ENCODE data around the gene RAD50.

RAD50 gene

DNA sequence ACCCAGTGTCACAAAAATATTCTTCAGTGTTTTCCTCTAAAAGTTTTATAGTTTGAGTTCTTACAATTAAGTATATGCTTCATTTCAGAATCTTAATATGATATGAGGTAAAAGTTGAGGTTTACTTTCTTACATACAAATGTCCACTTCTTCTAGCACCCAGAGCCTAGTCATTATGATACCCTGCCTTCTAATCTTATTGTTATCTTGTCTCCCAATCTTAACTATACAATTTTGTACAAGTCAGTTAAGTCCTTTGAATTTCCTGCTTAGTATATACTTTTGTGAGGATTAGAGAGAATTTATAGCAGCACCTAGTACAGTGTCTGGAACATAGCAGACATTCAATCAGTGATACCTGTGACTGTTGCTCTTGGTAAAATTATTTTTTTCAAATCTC, 29.3 kb downstream of the RAD50 start:
- H3K27ac Mint-ChIP-seq, result no peak overlapping the region
- intact Hi-C loops (cut with micrococcal nuclease), result no loop called here
- peaks cover 78% of the 10 kb centered on the region for H3K36me3 Mint-ChIP-seq (ENCODE audit: low read depth)
- no peaks in the 10 kb centered on the region for H3K4me1 Mint-ChIP-seq (ENCODE audit: low read depth)
- no peak overlapping the region for H3K4me3 Mint-ChIP-seq
- H3K27me3 Mint-ChIP-seq, result no peaks in the 10 kb centered on the region
- H3K9me3 Mint-ChIP-seq, result no peaks in the 10 kb centered on the region

DNA sequence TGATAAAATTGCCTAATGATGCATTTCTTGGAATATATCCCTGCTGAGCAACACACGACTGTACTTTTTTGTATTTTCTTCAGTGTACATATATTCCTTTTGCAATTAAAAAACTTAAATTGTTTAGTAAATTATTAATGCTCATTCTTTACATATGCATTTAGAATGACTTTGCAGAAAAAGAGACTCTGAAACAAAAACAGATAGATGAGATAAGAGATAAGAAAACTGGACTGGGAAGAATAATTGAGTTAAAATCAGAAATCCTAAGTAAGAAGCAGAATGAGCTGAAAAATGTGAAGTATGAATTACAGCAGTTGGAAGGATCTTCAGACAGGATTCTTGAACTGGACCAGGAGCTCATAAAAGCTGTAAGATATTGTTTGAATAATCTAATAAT, 32.7 kb downstream of the RAD50 start:
- Mint-ChIP-seq H3K36me3 (ENCODE audit: low read depth) (peaks cover 68% of the 10 kb centered on the region), H3K4me3 (no peak overlapping the region), H3K27me3 (no peaks in the 10 kb centered on the region), H3K27ac (no peak overlapping the region), H3K4me1 (ENCODE audit: low read depth) (no peaks in the 10 kb centered on the region), H3K9me3 (no peaks in the 10 kb centered on the region)
- intact Hi-C loops (cut with micrococcal nuclease), result no loop called here

DNA sequence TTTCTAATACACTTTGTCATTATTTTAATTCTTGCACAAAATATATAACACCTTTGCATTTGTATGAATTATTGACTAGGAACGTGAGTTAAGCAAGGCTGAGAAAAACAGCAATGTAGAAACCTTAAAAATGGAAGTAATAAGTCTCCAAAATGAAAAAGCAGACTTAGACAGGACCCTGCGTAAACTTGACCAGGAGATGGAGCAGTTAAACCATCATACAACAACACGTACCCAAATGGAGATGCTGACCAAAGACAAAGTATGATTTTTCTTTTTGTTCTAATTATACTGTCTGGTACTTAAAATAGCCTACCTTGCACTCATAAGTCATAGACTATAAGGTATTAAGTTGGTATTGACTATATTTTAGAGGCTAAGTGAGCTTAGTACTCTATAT, 34.4 kb downstream of the RAD50 start:
- Mint-ChIP-seq H3K4me3 (no peak overlapping the region), H3K36me3 (ENCODE audit: low read depth) (peaks cover 73% of the 10 kb centered on the region)
- intact Hi-C loops (cut with micrococcal nuclease), result no loop called here

DNA sequence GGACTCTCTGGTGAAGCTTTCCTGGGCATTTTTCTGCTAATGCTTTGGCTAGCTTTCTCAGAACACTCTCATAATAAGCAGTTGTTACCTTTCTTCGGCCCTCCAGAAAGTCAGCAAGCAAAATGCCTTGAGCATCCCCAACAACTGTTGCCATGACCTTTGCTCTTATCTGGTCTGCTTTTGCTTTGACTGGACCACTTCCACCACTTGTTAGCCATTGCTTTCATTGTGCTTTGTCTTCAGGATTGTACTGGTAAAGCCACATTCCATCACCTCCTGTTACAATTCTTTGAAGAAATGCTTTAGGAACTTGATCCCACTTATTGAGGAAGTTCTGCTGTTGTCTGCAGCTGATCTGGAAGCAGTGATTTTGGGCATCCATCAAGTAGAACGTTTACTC, 35.7 kb downstream of the RAD50 start:
- Mint-ChIP-seq H3K4me3 (no peak overlapping the region), H3K4me1 (ENCODE audit: low read depth) (no peaks in the 10 kb centered on the region), H3K36me3 (ENCODE audit: low read depth) (peaks cover 81% of the 10 kb centered on the region), H3K27me3 (no peaks in the 10 kb centered on the region), H3K9me3 (no peaks in the 10 kb centered on the region), H3K27ac (no peak overlapping the region)
- intact Hi-C loops (cut with micrococcal nuclease), result no loop called here

More for the DNA sequence above, 34.4 kb downstream of the RAD50 start:
- no peak overlapping the region for H3K27ac Mint-ChIP-seq
- H3K9me3 Mint-ChIP-seq, result no peaks in the 10 kb centered on the region
- H3K27me3 Mint-ChIP-seq, result no peaks in the 10 kb centered on the region
- no peaks in the 10 kb centered on the region for H3K4me1 Mint-ChIP-seq (ENCODE audit: low read depth)

DNA sequence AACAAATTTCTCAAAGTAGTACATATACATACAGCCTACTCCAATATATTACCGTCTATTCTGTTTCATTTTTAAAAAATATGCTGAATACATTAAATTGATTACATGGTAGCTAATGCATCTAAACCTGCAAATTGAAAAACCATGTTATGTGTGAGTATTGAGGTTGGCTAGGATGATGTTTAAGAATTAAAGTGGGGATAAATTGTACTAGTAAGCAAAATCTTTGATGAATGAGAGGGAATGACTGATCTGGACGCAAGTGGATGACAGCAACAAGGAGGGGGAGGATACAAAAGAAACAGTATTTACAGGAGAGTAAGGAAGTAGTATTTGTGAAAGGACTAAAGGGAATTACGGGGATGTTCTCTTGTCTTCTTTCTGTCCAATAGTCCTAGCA, 37.4 kb downstream of the RAD50 start:
- Mint-ChIP-seq H3K36me3 (ENCODE audit: low read depth) (peaks cover 84% of the 10 kb centered on the region), H3K27ac (no peak overlapping the region), H3K27me3 (no peaks in the 10 kb centered on the region), H3K4me1 (ENCODE audit: low read depth) (no peaks in the 10 kb centered on the region), H3K4me3 (no peak overlapping the region), H3K9me3 (no peaks in the 10 kb centered on the region)
- intact Hi-C loops (cut with micrococcal nuclease), result no loop called here

DNA sequence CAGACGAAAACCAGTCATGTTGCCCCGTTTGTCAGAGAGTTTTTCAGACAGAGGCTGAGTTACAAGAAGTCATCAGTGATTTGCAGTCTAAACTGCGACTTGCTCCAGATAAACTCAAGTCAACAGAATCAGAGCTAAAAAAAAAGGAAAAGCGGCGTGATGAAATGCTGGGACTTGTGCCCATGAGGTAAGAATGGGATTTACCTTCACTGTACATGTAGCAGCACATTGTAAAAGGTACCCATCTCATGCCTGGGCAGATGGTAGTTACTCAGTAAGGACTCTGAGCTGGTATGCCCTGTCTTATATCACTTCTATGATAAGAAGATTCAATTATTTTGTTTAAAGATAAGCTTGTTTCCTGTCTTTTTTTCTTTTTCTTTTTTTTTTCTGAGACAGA, 38.8 kb downstream of the RAD50 start:
- no peaks in the 10 kb centered on the region for H3K27me3 Mint-ChIP-seq
- H3K36me3 Mint-ChIP-seq (ENCODE audit: low read depth), result peaks cover 83% of the 10 kb centered on the region
- H3K4me1 Mint-ChIP-seq (ENCODE audit: low read depth), result no peaks in the 10 kb centered on the region
- no peaks in the 10 kb centered on the region for H3K9me3 Mint-ChIP-seq
- H3K4me3 Mint-ChIP-seq, result no peak overlapping the region
- intact Hi-C loops (cut with micrococcal nuclease), result no loop called here
- H3K27ac Mint-ChIP-seq, result no peak overlapping the region

DNA sequence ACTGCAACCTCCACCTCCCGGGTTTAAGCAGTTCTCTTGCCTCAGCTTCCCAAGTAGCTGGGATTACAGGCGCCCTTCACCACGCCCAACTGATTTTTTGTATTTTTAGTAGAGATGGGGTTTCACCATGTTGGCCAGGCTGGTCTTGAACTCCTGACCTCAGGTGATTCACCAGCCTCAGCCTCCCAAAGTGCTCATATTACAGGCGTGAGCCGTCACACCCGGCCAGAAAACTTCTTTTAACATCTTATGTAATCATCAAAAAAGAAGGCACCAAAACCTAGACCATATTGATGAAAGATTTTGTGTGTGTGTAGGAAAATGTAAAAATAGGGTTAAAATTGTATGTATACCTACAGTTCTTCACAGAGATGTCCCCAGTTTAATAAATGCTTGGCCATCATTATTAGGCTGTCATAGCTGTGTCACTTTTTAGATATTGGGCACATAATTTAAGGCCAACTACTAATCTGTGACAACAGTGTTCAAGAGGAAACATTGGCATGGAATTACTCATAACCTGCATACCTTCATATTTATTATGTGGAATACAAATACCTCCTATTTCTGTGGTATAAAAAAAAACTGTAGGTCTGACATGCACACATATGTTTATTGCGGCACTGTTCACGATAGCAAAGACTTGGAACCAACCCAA, 44.4 kb downstream of the RAD50 start:
- no peaks in the 10 kb centered on the region for H3K4me1 Mint-ChIP-seq (ENCODE audit: low read depth)
- H3K4me3 Mint-ChIP-seq, result no peak overlapping the region
- no peaks in the 10 kb centered on the region for H3K27me3 Mint-ChIP-seq
- no peak overlapping the region for H3K27ac Mint-ChIP-seq
- intact Hi-C loops (cut with micrococcal nuclease), result no loop called here
- H3K9me3 Mint-ChIP-seq, result no peaks in the 10 kb centered on the region
- H3K36me3 Mint-ChIP-seq (ENCODE audit: low read depth), result peaks cover 73% of the 10 kb centered on the region

DNA sequence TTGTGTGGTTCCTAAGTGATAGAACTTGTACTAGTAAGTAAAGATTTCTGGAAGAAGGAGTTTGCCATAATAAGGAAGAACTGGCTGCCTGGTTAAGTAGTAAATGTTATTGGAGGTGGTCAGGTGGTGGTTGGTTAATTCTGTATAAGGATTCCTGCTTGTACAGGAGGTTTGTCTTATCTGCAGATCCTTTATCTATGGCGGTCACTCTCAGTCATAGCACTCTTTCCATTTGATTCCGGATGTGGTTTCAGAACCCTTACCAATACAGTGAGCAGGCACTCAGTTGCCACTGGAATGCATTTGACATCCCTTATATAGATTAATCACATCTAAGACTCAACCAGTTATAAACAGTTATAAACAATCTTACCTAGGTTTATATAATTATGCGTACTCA, 50.3 kb downstream of the RAD50 start:
- intact Hi-C loops (cut with micrococcal nuclease), result no loop called here
- no peaks in the 10 kb centered on the region for H3K9me3 Mint-ChIP-seq
- no peaks in the 10 kb centered on the region for H3K27me3 Mint-ChIP-seq
- no peak overlapping the region for H3K27ac Mint-ChIP-seq
- peaks cover 75% of the 10 kb centered on the region for H3K36me3 Mint-ChIP-seq (ENCODE audit: low read depth)
- H3K4me3 Mint-ChIP-seq, result no peak overlapping the region
- no peaks in the 10 kb centered on the region for H3K4me1 Mint-ChIP-seq (ENCODE audit: low read depth)

DNA sequence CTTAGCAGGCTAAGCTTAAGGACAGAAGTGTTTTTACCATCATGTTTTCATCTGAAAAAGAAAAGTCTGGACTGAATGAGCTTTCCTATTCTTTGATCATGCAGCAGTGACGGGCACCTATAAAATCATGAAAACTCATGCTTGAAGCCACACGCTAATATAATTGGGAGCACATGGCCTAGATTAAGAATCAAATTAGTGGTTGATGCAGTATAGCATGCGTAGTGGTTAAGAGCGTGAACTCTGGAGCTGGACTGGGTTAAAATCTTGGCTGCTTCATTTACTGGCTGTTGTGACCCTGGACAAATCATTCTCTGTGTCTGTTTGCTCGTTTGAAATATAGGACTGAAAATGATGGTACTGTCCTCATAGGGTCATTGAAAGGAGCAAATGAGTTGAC, 51.3 kb downstream of the RAD50 start:
- Mint-ChIP-seq H3K27me3 (no peaks in the 10 kb centered on the region), H3K36me3 (ENCODE audit: low read depth) (peaks cover 74% of the 10 kb centered on the region), H3K27ac (no peak overlapping the region), H3K4me3 (no peak overlapping the region), H3K9me3 (no peaks in the 10 kb centered on the region), H3K4me1 (ENCODE audit: low read depth) (no peaks in the 10 kb centered on the region)
- intact Hi-C loops (cut with micrococcal nuclease), result no loop called here

DNA sequence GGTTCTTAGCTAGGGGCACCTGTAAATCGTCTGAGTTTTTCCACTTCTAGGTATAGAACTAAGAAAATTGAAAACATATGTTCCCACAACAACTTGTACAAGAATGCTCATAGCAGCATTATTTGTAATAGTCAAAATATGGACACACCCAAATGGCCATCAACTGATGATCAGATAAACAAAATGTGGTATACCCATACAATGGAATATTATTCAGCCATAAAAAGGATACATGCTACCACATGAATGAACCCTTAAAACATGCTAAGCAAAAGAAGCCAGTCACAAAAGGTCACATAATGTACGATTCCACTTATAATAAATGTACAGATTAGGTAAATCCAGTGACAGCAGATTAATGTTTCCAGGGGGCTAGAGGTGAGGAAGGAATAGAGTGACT, 55.2 kb downstream of the RAD50 start:
- Mint-ChIP-seq H3K4me3 (no peak overlapping the region), H3K9me3 (no peaks in the 10 kb centered on the region), H3K27me3 (no peaks in the 10 kb centered on the region), H3K4me1 (ENCODE audit: low read depth) (no peaks in the 10 kb centered on the region), H3K27ac (no peak overlapping the region), H3K36me3 (ENCODE audit: low read depth) (peaks cover 55% of the 10 kb centered on the region)
- intact Hi-C loops (cut with micrococcal nuclease), result no loop called here

DNA sequence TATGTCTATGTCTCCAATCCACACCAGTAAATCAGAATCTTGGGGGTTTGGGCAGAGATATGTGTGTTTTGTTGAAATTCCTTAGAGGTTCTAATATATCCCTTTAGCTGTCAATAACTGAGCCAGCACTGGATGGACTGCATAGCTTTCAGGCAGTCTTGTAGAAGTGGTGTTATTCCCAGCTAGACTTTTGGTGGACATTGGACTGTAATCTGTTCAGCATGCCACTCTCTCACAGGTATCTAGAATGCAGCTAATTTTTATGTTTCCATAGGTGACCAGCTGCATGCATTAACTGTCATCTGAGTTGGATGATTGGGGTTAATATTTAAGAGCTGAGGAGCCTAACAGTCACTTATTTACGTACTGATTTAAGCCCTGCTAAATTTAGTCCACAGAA, 56.1 kb downstream of the RAD50 start:
- Mint-ChIP-seq H3K4me3 (no peak overlapping the region), H3K27ac (no peak overlapping the region), H3K4me1 (ENCODE audit: low read depth) (no peaks in the 10 kb centered on the region), H3K9me3 (no peaks in the 10 kb centered on the region), H3K27me3 (no peaks in the 10 kb centered on the region), H3K36me3 (ENCODE audit: low read depth) (peaks cover 58% of the 10 kb centered on the region)
- intact Hi-C loops (cut with micrococcal nuclease), result no loop called here

DNA sequence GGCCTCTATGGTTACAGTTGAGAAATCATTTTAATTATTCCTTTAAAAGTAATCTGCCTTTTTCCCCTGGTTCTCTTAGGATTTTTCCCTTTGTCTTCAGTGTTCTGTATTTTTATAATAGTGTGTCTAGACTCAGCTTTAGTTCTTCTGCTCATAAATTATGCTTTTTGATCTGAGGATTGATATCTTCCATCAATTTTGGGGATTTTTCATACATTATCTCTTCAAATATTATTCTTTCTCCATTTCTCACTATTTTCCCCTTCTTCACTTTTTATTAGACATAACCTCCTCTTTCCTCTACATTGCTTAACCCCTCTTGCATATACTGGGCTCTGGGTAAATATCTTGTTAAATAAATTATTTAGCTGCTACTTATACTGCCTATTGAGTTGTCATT, 64.9 kb downstream of the RAD50 start:
- intact Hi-C loops (cut with micrococcal nuclease), result no loop called here
- H3K9me3 Mint-ChIP-seq, result no peaks in the 10 kb centered on the region
- no peaks in the 10 kb centered on the region for H3K27me3 Mint-ChIP-seq
- H3K36me3 Mint-ChIP-seq (ENCODE audit: low read depth), result peaks cover 75% of the 10 kb centered on the region
- no peak overlapping the region for H3K27ac Mint-ChIP-seq
- H3K4me1 Mint-ChIP-seq (ENCODE audit: low read depth), result no peaks in the 10 kb centered on the region
- H3K4me3 Mint-ChIP-seq, result no peak overlapping the region

DNA sequence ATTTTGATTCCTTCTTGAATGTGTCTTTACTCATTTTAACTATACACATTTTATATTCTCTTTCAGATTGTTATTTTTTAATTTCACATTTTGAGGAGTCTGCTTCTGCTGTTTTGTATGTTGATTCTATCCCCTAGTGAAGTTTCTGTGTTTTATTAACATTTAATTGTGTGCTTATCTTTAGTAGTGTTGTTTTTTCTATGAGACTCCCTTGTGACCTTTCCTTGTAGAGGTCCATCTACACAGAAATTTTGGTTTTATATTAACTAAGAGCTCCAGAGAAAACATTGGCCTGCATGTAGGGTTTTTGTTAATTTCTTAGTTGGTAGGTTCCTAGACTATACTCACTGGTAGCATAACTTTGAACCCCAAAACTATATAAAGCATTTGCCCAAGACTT, 65.8 kb downstream of the RAD50 start:
- intact Hi-C loops (cut with micrococcal nuclease), result no loop called here
- no peaks in the 10 kb centered on the region for H3K9me3 Mint-ChIP-seq
- H3K27ac Mint-ChIP-seq, result no peak overlapping the region
- H3K4me3 Mint-ChIP-seq, result no peak overlapping the region
- peaks cover 78% of the 10 kb centered on the region for H3K36me3 Mint-ChIP-seq (ENCODE audit: low read depth)
- H3K27me3 Mint-ChIP-seq, result no peaks in the 10 kb centered on the region
- H3K4me1 Mint-ChIP-seq (ENCODE audit: low read depth), result no peaks in the 10 kb centered on the region

DNA sequence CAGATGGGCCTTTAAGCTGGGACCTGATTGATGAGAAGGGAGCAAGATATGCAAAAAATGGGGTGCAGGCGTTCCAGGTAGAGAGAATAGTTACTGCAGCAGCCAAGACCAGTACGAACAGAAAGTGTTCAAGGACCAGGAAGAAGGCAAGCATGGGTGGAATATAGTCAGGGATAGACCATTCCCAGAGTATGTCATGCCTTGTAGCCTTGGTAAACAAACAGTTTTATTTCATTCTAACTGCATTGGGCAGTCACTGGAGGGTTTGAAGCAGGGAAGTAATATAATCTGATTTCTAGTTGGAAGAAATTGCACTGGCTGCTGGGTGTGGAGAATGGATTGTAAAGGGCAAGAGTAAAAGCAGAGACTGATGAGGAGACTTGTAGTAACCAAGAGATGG, 70.7 kb downstream of the RAD50 start:
- H3K36me3 Mint-ChIP-seq (ENCODE audit: low read depth), result peaks cover 68% of the 10 kb centered on the region
- no peak overlapping the region for H3K4me3 Mint-ChIP-seq
- no peaks in the 10 kb centered on the region for H3K9me3 Mint-ChIP-seq
- H3K27me3 Mint-ChIP-seq, result no peaks in the 10 kb centered on the region
- intact Hi-C loops (cut with micrococcal nuclease), result no loop called here
- no peaks in the 10 kb centered on the region for H3K4me1 Mint-ChIP-seq (ENCODE audit: low read depth)
- H3K27ac Mint-ChIP-seq, result no peak overlapping the region

DNA sequence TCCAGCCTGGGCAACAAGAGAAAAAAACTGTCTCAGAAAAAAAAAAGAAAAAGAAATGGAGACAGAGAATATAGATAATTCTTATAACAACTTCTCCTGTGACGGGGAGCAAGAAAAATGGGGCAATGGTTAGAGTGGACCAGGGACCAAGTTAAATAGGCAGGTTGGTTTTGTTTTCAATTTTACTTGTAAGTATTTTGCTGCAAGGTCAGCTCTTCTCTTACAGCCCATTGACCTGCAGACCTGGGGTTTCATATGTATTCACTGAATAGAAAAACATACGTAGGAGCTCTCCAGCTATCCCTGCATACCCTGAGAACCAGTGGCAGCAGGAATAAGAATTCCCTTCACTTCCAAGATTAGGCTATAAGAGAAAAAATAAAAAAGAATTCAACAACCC, 72.0 kb downstream of the RAD50 start:
- no peak overlapping the region for H3K27ac Mint-ChIP-seq
- H3K9me3 Mint-ChIP-seq, result no peaks in the 10 kb centered on the region
- H3K27me3 Mint-ChIP-seq, result no peaks in the 10 kb centered on the region
- no peak overlapping the region for H3K4me3 Mint-ChIP-seq
- H3K36me3 Mint-ChIP-seq (ENCODE audit: low read depth), result peaks cover 65% of the 10 kb centered on the region
- intact Hi-C loops (cut with micrococcal nuclease), result no loop called here
- no peaks in the 10 kb centered on the region for H3K4me1 Mint-ChIP-seq (ENCODE audit: low read depth)

Data from dendritic cell treated with granulocyte-macrophage colony-stimulating factor and Interleukin-4, amounts not matched to agents 40 ng/mL and 50 ng/mL, for 4 days (primary cell).